Tibial artery (tissue), 4 donors: ENCODE measurements around the gene LACC1.

Source experiments
- DNase-seq, 2 donors: peaks; one replicate each; pipeline ENCODE4 v3.0.0-alpha.2; 2019
- H3K27ac ChIP-seq, 2 donors: fragments of 200-600 bp; sonication (generic) in 1 of 2; 1 replicate in 1 of 2; 2 replicates in 1 of 2; pipeline ENCODE4 v1.5.1; 2018 to 2019; ENCODE audit warnings: mild to moderate bottlenecking in 1 of 2
- H3K27me3 ChIP-seq, 2 donors: fragments of 200-600 bp; sonication (generic) in 1 of 2; one replicate each; pipeline versions ENCODE4 v1.5.1 to v1.6.0; 2016 to 2019
- H3K36me3 ChIP-seq, 3 donors: fragments of 200-600 bp; sonication (generic) in 2 of 3; one replicate each; pipeline ENCODE4 v1.5.1; 2016 to 2019; ENCODE audit warnings: mild to moderate bottlenecking in 2 of 3
- H3K4me1 ChIP-seq, 4 donors: fragments of 200-600 bp; sonication (generic) in 2 of 4; 1 replicate in 3 of 4; 2 replicates in 1 of 4; pipeline ENCODE4 v1.5.1; 2016 to 2019
- H3K4me3 ChIP-seq, 2 donors: fragments of 200-600 bp; sonication (generic) in 1 of 2; 1 replicate in 1 of 2; 2 replicates in 1 of 2; pipeline ENCODE4 v1.5.1; 2018 to 2019; ENCODE audit warnings: mild to moderate bottlenecking in 2 of 2
- H3K9me3 ChIP-seq, 3 donors: fragments of 200-600 bp; sonication (generic) in 1 of 3; one replicate each; pipeline ENCODE4 v1.5.1; 2016 to 2019
- intact Hi-C: fragments of 100-400 bp; cut with DNase I; formaldehyde crosslinking; loops from one replicate; pipeline ENCODE4 v1.15.0; 2023; ENCODE audit warnings: low total_unique reads
- TF ChIP-seq, protein P1 (sequence below), 2 experiments: fragments of 200-600 bp in 1 of 2; fragments of 450-650 bp in 1 of 2; IDR thresholded peaks; one replicate each; pipeline ENCODE4 v1.5.1; 2017 to 2019; ENCODE audit warnings: antibody characterized with exemption in 2 of 2, mild to moderate bottlenecking in 1 of 2, moderate library complexity in 1 of 2

Gene LACC1

DNA sequence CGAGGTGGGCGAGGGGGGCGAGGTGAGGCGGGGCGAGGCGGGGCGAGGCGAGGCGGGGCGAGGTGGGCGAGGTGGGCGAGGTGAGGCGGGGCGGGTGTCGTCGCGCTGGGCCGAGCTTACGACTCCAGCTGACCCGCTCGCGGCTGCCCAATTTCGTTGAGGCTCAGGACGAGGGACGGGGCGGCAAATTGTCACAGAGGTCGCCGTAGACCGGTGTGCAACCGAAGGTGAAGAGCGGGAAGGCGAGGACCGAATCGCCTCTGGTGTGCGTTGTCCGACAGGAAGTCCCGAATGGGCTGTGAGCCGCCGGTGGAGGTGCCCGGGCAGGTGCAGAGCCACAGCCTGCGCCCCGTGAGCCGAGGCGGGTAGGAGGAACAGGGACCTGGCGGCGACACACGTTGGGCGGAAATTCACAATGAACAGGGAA is at the start of gene LACC1:
Gene LACC1 (plus strand): TSS at position 150 of the 427 bp plus-strand sequence. CDS start 1,082 bp downstream, outside the sequence.
- no peaks in the 10 kb centered on the region for H3K36me3 ChIP-seq
- peak within 1 kb of the TSS; percentile 86 to 94 for H3K4me3 ChIP-seq
- TF ChIP-seq, protein P1, sequence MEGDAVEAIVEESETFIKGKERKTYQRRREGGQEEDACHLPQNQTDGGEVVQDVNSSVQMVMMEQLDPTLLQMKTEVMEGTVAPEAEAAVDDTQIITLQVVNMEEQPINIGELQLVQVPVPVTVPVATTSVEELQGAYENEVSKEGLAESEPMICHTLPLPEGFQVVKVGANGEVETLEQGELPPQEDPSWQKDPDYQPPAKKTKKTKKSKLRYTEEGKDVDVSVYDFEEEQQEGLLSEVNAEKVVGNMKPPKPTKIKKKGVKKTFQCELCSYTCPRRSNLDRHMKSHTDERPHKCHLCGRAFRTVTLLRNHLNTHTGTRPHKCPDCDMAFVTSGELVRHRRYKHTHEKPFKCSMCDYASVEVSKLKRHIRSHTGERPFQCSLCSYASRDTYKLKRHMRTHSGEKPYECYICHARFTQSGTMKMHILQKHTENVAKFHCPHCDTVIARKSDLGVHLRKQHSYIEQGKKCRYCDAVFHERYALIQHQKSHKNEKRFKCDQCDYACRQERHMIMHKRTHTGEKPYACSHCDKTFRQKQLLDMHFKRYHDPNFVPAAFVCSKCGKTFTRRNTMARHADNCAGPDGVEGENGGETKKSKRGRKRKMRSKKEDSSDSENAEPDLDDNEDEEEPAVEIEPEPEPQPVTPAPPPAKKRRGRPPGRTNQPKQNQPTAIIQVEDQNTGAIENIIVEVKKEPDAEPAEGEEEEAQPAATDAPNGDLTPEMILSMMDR (IDR thresholded peaks at IDR 0.05) = no peak
- intact Hi-C loops = no loop called here
- H3K27ac ChIP-seq = peak within 1 kb of the TSS; percentile 96 to 99
- H3K9me3 ChIP-seq = no peaks in the 10 kb centered on the region
- H3K27me3 ChIP-seq = no peaks in the 10 kb centered on the region
- H3K4me1 ChIP-seq = peaks cover 0 to 13% (median 4%) of the 10 kb centered on the region in 4 donors
- peak; percentile 28 to 66 for DNase-seq

GRCh38 chr13:43830497-43830881 is 49.2 kb upstream of the LACC1 start:
- Histone ChIP-seq H3K9me3 (no peaks in the 10 kb centered on the region), H3K4me1 (peaks cover 0 to 20% (median 9%) of the 10 kb centered on the region in 4 donors), H3K36me3 (no peaks in the 10 kb centered on the region), H3K4me3 (peak overlapping the region in 1 of 2 donors; percentile 20), H3K27ac (peak overlapping the region; percentile 16 to 20), H3K27me3 (no peaks in the 10 kb centered on the region)
- no peak for DNase-seq
- TF ChIP-seq, protein P1 (IDR thresholded peaks at IDR 0.05) = no peak
- intact Hi-C loops = no loop called here

DNA sequence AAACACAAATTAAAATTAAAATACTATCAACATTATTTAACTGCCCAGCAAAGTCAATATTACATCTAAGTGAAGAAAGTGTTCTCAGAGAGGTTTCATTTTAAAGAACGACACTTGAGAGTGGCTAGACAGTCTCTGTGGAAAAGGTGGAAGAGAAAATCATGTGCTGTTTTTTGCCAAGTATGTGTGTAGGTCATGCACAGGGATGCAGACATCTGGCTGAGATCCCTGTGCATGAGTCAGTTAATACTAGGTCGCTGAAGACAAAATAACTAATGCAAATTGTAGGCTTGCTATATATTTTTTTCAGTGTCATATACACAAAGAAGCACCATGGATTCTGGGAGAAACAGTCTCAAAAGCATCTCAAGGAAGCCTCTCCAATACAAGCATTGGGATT is 48.6 kb upstream of the LACC1 start:
- H3K36me3 ChIP-seq = no peaks in the 10 kb centered on the region
- no peak overlapping the region for H3K4me3 ChIP-seq
- no peaks in the 10 kb centered on the region for H3K9me3 ChIP-seq
- intact Hi-C loops = no loop called here
- TF ChIP-seq, protein P1 (IDR thresholded peaks at IDR 0.05) = no peak
- DNase-seq = no peak
- H3K27ac ChIP-seq = peak overlapping the region in 1 of 2 donors; percentile 2
- H3K27me3 ChIP-seq = no peaks in the 10 kb centered on the region
- peaks cover 0 to 20% (median 9%) of the 10 kb centered on the region in 4 donors for H3K4me1 ChIP-seq

GRCh38 chr13:43835701-43836100 is 44.0 kb upstream of the LACC1 start:
- TF ChIP-seq, protein P1 (IDR thresholded peaks at IDR 0.05) = no peak
- Histone ChIP-seq H3K4me3 (no peak overlapping the region), H3K9me3 (no peaks in the 10 kb centered on the region), H3K27ac (no peak overlapping the region), H3K36me3 (no peaks in the 10 kb centered on the region), H3K27me3 (no peaks in the 10 kb centered on the region), H3K4me1 (peaks cover 0 to 13% (median 5%) of the 10 kb centered on the region in 4 donors)
- no peak for DNase-seq
- intact Hi-C loops = no loop called here

GRCh38 chr13:43838909-43839308 is 40.8 kb upstream of the LACC1 start:
- TF ChIP-seq, protein P1 (IDR thresholded peaks at IDR 0.05) = no peak
- no peaks in the 10 kb centered on the region for H3K9me3 ChIP-seq

More at GRCh38 chr13:43838909-43839308, 40.8 kb upstream of the LACC1 start:
- DNase-seq = no peak
- Histone ChIP-seq H3K4me1 (no peaks in the 10 kb centered on the region), H3K4me3 (no peak overlapping the region), H3K27ac (no peak overlapping the region), H3K36me3 (no peaks in the 10 kb centered on the region), H3K27me3 (no peaks in the 10 kb centered on the region)
- intact Hi-C loops = no loop called here
